ENCODE data around the gene DCAF4. TPM values are rescaled to one million over a fixed set of nuclear protein-coding genes. Genes with fewer than 3 reads are reported as not detected.

DCAF4 gene
- total RNA-seq, 4 donors from 2014 or later, result 11.2 to 49.5 (median 27.6) TPM

GRCh38 chr14:72894623-72895378, 31.5 kb upstream of the DCAF4 start:
- Histone ChIP-seq H3K4me3 (peak overlapping the region; percentile 65 to 79 (median 73)), H3K36me3 (no peaks in the 10 kb centered on the region), H3K4me1 (peaks cover 0 to 23% (median 4%) of the 10 kb centered on the region in 4 donors), H3K27ac (peak overlapping the region in 2 of 4 donors; percentile 9 to 47), H3K27me3 (no peaks in the 10 kb centered on the region), H3K9me3 (no peaks in the 10 kb centered on the region)
- TF ChIP-seq POLR2A (IDR thresholded peaks at IDR 0.05) (no peak), CTCF (IDR thresholded peaks at IDR 0.05) (no peak)
- DNase-seq, result peak in 2 of 3 donors; percentile 49 to 57

DNA sequence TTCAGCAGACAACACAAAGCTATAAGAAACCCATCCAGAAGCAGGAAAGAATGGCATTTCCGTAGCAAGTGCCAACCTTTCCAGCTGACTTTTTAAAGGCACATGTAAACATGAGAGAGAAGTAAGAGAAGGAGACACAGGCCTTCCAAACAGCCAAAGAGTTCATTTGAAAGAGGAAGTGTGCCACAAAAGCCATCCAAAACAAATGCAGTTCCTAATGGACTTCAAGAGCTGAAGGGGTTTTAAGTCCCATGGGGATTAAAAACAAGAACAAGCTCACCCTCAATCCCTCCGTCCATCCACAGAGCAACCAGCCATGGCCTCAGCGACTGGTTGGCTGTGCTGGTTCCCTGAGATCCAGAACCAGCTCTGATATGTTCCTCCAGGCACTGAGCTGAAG, 27.8 kb upstream of the DCAF4 start:
- no peak overlapping the region for H3K27ac ChIP-seq
- H3K9me3 ChIP-seq, result no peaks in the 10 kb centered on the region
- H3K4me1 ChIP-seq, result peaks cover 0 to 10% (median 0%) of the 10 kb centered on the region in 4 donors
- TF ChIP-seq POLR2A (IDR thresholded peaks at IDR 0.05) (no peak), CTCF (IDR thresholded peaks at IDR 0.05) (no peak)
- H3K36me3 ChIP-seq, result no peaks in the 10 kb centered on the region
- H3K27me3 ChIP-seq, result no peaks in the 10 kb centered on the region
- no peak overlapping the region for H3K4me3 ChIP-seq
- DNase-seq, result no peak

- no peak for DNase-seq
- Histone ChIP-seq H3K4me3 (no peak overlapping the region), H3K4me1 (peaks cover 0 to under 1% (median 0%) of the 10 kb centered on the region in 4 donors), H3K9me3 (no peaks in the 10 kb centered on the region), H3K36me3 (no peaks in the 10 kb centered on the region), H3K27ac (no peak overlapping the region), H3K27me3 (no peaks in the 10 kb centered on the region)
- TF ChIP-seq POLR2A (IDR thresholded peaks at IDR 0.05) (no peak), CTCF (IDR thresholded peaks at IDR 0.05) (no peak)
Observed at GRCh38 chr14:72901361-72901760, 24.9 kb upstream of the DCAF4 start.

DNA sequence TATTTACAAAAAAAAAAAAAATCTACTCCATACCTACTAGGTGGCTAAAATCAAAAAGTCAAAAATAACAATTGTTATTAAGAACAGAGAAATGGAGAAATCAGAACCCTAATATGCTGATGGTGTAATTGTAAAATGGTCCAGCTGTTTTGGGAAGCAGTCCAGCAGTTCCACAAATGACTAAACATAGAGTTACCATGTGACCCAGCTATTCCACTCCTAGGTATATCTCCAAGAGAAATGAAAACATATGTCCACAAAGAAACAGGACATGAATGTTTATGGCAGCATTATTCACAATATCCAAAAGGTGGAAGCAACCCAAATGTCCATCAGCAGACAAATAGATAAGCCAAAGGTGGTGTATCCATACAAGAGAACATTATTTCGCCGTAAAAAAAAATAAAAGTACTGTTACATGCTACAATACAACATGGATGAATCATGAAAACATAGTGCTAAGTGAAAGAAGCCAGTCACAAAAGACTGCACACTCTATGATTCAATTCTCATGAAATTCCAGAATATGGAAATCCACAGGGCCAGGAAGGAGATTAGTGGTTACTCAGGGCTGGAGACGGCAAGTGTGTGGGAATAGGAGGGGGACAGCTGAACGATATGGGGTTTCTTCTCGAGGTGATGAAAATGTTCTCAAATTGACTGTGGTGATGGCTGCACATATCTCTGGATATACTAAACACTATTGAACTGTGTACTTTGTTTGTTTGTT, 23.3 kb upstream of the DCAF4 start:
- no peak for DNase-seq
- peaks cover 0 to 11% (median 0%) of the 10 kb centered on the region in 4 donors for H3K4me1 ChIP-seq
- TF ChIP-seq POLR2A (IDR thresholded peaks at IDR 0.05), result no peak
- TF ChIP-seq CTCF (IDR thresholded peaks at IDR 0.05), result no peak
- H3K9me3 ChIP-seq, result no peaks in the 10 kb centered on the region
- no peaks in the 10 kb centered on the region for H3K27me3 ChIP-seq
- no peak overlapping the region for H3K27ac ChIP-seq
- no peak overlapping the region for H3K4me3 ChIP-seq
- H3K36me3 ChIP-seq, result no peaks in the 10 kb centered on the region

DNA sequence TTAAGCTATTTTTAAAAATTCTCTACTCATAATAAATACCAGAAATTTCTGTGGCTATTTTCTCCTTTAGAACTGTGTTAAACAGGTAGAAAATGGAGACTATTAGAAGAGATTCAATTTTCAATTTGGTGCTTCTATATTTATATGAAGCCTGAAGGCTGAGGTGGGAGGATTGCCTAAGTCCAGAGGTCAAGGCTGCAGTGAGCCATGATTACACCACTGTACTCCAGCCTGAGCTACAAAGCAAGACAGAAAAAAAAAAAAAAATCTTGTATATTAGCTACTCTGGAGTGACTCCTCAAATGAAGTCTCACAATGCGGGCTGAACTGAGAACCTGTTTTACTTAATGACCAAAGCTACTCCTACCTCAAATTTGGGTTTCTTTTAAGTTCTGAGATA, 22.5 kb upstream of the DCAF4 start:
- no peaks in the 10 kb centered on the region for H3K27me3 ChIP-seq
- H3K36me3 ChIP-seq, result no peaks in the 10 kb centered on the region
- no peak for TF ChIP-seq CTCF (IDR thresholded peaks at IDR 0.05)
- TF ChIP-seq POLR2A (IDR thresholded peaks at IDR 0.05), result no peak
- DNase-seq, result no peak
- H3K4me1 ChIP-seq, result peaks cover 0 to 11% (median 0%) of the 10 kb centered on the region in 4 donors
- H3K27ac ChIP-seq, result no peak overlapping the region
- no peaks in the 10 kb centered on the region for H3K9me3 ChIP-seq
- H3K4me3 ChIP-seq, result no peak overlapping the region
